VCaP (cell line): ENCODE measurements around the gene RHNO1.
A peak's percentile ranks its signal among the peaks of the same experiment; 100 is the strongest.

Source experiments
- H3K27ac ChIP-seq: fragments of 450-650 bp; 2 replicates; pipeline ENCODE4 v1.5.1; 2017
- TF ChIP-seq, protein P1 (sequence below): fragments of 450-650 bp; conservative IDR thresholded peaks from 2 replicates; pipeline ENCODE4 v1.5.1; 2017; ENCODE audit warnings: mild to moderate bottlenecking, moderate library complexity

RHNO1 gene

GRCh38 chr12:2893007-2893406 lies 16.0 kb downstream of the RHNO1 start:
- TF ChIP-seq, protein P1, sequence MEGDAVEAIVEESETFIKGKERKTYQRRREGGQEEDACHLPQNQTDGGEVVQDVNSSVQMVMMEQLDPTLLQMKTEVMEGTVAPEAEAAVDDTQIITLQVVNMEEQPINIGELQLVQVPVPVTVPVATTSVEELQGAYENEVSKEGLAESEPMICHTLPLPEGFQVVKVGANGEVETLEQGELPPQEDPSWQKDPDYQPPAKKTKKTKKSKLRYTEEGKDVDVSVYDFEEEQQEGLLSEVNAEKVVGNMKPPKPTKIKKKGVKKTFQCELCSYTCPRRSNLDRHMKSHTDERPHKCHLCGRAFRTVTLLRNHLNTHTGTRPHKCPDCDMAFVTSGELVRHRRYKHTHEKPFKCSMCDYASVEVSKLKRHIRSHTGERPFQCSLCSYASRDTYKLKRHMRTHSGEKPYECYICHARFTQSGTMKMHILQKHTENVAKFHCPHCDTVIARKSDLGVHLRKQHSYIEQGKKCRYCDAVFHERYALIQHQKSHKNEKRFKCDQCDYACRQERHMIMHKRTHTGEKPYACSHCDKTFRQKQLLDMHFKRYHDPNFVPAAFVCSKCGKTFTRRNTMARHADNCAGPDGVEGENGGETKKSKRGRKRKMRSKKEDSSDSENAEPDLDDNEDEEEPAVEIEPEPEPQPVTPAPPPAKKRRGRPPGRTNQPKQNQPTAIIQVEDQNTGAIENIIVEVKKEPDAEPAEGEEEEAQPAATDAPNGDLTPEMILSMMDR = no peak
- no peak overlapping the region for H3K27ac ChIP-seq

DNA sequence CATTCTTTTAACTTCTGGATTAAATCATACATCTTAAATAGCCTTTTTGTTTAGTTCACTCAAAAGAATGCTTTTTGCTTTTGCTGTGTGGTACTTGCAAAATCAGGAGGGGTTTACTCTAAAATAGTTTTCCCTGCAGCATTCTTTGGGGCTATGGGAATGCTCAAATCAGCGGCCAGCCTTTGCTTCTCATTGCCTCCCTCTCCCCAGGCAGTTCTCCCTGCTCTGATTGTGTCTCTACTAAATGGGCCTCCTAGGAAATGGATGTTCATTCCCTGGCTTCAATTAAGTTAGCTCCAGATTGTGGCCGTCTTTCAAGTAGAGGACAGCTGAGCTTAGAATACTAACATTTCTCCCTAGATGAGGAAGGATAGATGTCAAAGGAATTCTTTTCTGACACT lies 18.0 kb downstream of the RHNO1 start:
- TF ChIP-seq, protein P1 = no peak
- H3K27ac ChIP-seq = no peak overlapping the region

DNA sequence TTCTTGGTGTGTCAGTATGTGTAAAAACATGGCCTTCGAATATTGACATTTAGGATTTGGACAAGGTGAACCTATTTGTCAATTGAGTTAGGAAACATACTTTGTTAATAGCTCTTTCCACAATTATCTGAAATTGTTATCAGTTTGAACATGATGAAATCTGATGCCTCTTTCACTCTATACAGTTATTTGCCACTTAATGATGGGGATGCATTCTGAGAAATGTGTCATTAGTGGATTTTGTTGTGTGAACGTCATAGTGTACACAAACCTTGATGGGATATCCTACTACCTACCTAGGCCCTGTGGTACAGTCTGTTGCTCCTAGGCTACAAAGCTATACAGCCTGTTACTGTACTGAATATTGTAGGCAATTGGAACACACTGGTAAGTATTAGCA lies 18.5 kb downstream of the RHNO1 start:
- no peak overlapping the region for H3K27ac ChIP-seq
- TF ChIP-seq, protein P1 = no peak

DNA sequence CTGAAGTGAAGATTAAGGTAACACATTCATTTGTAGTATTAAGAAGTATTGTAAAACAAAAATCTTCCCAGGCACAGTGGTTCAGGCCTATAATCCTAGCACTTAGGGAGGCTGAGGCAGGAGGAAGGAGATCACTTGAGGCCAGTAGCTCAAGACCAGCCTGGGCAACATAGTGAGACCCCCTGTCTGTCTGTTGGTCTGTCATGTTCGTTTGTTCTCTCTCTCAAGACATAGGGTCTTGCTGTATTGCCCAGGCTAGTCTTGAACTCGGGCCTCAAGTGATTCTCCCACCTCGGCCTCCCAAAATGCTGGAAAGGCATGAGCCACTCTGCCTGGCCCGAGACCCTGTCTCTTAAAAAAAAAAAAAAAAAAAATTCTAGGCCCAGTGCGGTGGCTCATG lies 20.4 kb downstream of the RHNO1 start:
- no peak overlapping the region for H3K27ac ChIP-seq
- TF ChIP-seq, protein P1 = no peak

DNA sequence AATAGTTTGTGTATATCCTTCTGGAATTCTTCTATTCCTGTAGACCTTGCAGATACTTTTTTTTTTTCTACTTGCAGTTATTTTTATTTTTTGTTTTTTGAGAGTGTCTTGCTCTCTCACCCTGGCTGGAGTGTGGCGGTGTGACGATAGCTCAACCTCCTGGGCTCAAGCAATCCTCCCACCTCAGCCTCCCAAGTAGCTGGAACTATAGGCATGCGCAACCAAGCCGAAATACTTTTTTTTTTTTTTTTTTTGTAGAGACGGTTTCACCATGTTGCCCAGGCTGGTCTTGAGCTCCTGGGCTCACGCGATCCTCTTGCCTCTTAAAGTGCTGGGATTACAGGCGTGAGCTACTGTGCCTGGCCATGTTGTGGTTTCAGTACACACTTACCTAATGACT lies 23.6 kb downstream of the RHNO1 start:
- no peak overlapping the region for H3K27ac ChIP-seq
- TF ChIP-seq, protein P1 = no peak

DNA sequence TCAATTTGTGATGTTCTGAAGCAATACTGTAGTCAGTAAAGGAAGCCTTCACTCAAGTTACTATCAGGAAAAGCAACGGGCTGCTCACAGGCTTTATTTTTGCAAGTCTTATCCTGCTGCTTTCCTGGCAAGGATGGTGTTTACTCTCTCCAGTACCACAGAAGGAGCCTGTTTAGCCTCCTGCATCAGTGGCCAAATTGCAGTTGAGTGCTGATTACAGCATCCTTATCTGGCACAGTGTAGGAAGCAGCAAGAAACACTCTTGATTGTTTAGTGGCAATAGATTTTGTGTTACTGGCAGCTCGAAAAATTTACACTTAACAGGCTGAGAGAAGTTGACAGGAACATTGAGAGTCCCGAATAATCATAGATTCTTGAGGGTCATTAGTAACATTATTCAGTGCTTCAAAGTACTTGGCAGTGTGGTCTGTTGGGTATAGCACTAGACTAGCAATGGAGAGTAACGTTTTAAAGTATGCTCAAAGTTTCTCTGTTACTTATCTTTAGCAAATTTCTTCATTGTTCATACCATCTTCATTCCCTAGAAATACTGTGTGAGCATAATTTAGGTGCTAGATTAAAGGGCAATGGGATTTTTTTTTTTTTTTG lies 25.4 kb downstream of the RHNO1 start:
- TF ChIP-seq, protein P1 = no peak
- H3K27ac ChIP-seq = peak overlapping the region; percentile 55

- TF ChIP-seq, protein P1 = no peak
- no peak overlapping the region for H3K27ac ChIP-seq
Observed at GRCh38 chr12:2904260-2904659, 27.2 kb downstream of the RHNO1 start.
